Progenitor cell of endocrine pancreas (in vitro differentiated cells): ENCODE data around the gene ATG4A. TPM values are rescaled to one million over a fixed set of nuclear protein-coding genes. Genes with fewer than 3 reads are reported as not detected.
A peak's percentile ranks its signal among the peaks of the same experiment; 100 is the strongest.

ENCODE experiments used
- DNase-seq: peaks from one replicate; pipeline ENCODE4 v3.0.0; 2021; ENCODE audit warnings: low spot score; ENCODE audit not compliant: unreplicated experiment
- H3K27ac Mint-ChIP-seq: 2 replicates; pipeline ENCODE4 v1.8.0; 2021; ENCODE audit warnings: mild to moderate bottlenecking, moderate library complexity, mixed read lengths
- H3K27me3 Mint-ChIP-seq: 2 replicates; pipeline ENCODE4 v1.8.0; 2021; ENCODE audit warnings: mixed read lengths
- H3K36me3 Mint-ChIP-seq: 2 replicates; pipeline ENCODE4 v1.8.0; 2022; ENCODE audit warnings: mixed read lengths; ENCODE audit not compliant: insufficient read depth
- H3K4me1 Mint-ChIP-seq: 2 replicates; pipeline ENCODE4 v1.8.0; 2021; ENCODE audit warnings: low read depth, mixed read lengths
- H3K4me3 Mint-ChIP-seq: 2 replicates; pipeline ENCODE4 v1.8.0; 2021; ENCODE audit warnings: low read depth, mild to moderate bottlenecking, moderate library complexity, mixed read lengths
- H3K9me3 Mint-ChIP-seq: 2 replicates; pipeline ENCODE4 v1.8.0; 2021; ENCODE audit warnings: low read depth, mixed read lengths
- CTCF ChIP-seq: fragments of 200-600 bp; sonication (generic); IDR thresholded peaks from one replicate; pipeline ENCODE4 v1.5.0; 2021; ENCODE audit warnings: antibody characterized with exemption, mild to moderate bottlenecking; ENCODE audit not compliant: unreplicated experiment
- total RNA-seq: library from RNA; stranded (reverse); gene quantifications from 2 replicates; pipeline ENCODE4 v1.2.1, GENCODE V29; 2021

The ATG4A gene
- total RNA-seq, 1 donor from 2014 or later: 12.6 TPM

- Mint-ChIP-seq H3K36me3 (peaks cover 10% of the 10 kb centered on the region), H3K4me1 (peaks cover 5% of the 10 kb centered on the region), H3K27me3 (peaks cover 7% of the 10 kb centered on the region), H3K4me3 (no peak overlapping the region), H3K9me3 (no peaks in the 10 kb centered on the region), H3K27ac (no peak overlapping the region)
- DNase-seq: no peak
- TF ChIP-seq CTCF: no peak
Measured at GRCh38 chrX:108071578-108071977, 20.0 kb upstream of the ATG4A start.

- peaks cover 13% of the 10 kb centered on the region for H3K36me3 Mint-ChIP-seq
- DNase-seq: no peak
- H3K27ac Mint-ChIP-seq: no peak overlapping the region
- H3K27me3 Mint-ChIP-seq: peaks cover 6% of the 10 kb centered on the region
- H3K9me3 Mint-ChIP-seq: no peaks in the 10 kb centered on the region
- no peak for TF ChIP-seq CTCF
- no peak overlapping the region for H3K4me3 Mint-ChIP-seq
- peaks cover 2% of the 10 kb centered on the region for H3K4me1 Mint-ChIP-seq
Measured at GRCh38 chrX:108072746-108073145, 18.8 kb upstream of the ATG4A start.

- H3K36me3 Mint-ChIP-seq: peaks cover 20% of the 10 kb centered on the region
- DNase-seq: no peak
- no peaks in the 10 kb centered on the region for H3K9me3 Mint-ChIP-seq
- H3K27me3 Mint-ChIP-seq: no peaks in the 10 kb centered on the region
- no peaks in the 10 kb centered on the region for H3K4me1 Mint-ChIP-seq
- no peak overlapping the region for H3K4me3 Mint-ChIP-seq
- no peak overlapping the region for H3K27ac Mint-ChIP-seq
- TF ChIP-seq CTCF: no peak
Measured at GRCh38 chrX:108081110-108081509, 10.5 kb upstream of the ATG4A start.

- Mint-ChIP-seq H3K4me1 (peaks cover 10% of the 10 kb centered on the region), H3K27me3 (no peaks in the 10 kb centered on the region), H3K4me3 (no peak overlapping the region), H3K27ac (no peak overlapping the region), H3K9me3 (no peaks in the 10 kb centered on the region), H3K36me3 (peaks cover 12% of the 10 kb centered on the region)
- no peak for DNase-seq
- no peak for TF ChIP-seq CTCF
Measured at GRCh38 chrX:108087792-108088191, 3.8 kb upstream of the ATG4A start.

GRCh38 chrX:108088511-108088910, 3.1 kb upstream of the ATG4A start:
- no peaks in the 10 kb centered on the region for H3K27me3 Mint-ChIP-seq
- no peak for DNase-seq
- TF ChIP-seq CTCF: no peak
- H3K36me3 Mint-ChIP-seq: peaks cover 12% of the 10 kb centered on the region
- peaks cover 10% of the 10 kb centered on the region for H3K4me1 Mint-ChIP-seq
- no peaks in the 10 kb centered on the region for H3K9me3 Mint-ChIP-seq
- peak overlapping the region; percentile 7 for H3K27ac Mint-ChIP-seq
- no peak overlapping the region for H3K4me3 Mint-ChIP-seq
